Measurements from ENCODE around the gene AGXT2. TPM values are rescaled to one million over a fixed set of nuclear protein-coding genes. Genes with fewer than 3 reads are reported as not detected.

The AGXT2 gene
- total RNA-seq, 1 donor from 2014 or later = not detected

GRCh38 chr5:34959323-34959722, 88.4 kb downstream of the AGXT2 start:
- DNase-seq = no peak

- no peak for DNase-seq
Observed at GRCh38 chr5:34957857-34958690, 89.7 kb downstream of the AGXT2 start.

GRCh38 chr5:34957321-34957720, 90.4 kb downstream of the AGXT2 start:
- no peak for DNase-seq

Other genes starting within 250 kb of the AGXT2 start
- gene TTC23L, start 208.8 kb downstream of the AGXT2 start, total RNA-seq = 0.79 TPM
- gene RAD1, start 132.4 kb downstream of the AGXT2 start, total RNA-seq = 32.1 TPM
- 30.4 TPM for gene BRIX1, start 132.2 kb downstream of the AGXT2 start, total RNA-seq
- gene DNAJC21, start 118.4 kb downstream of the AGXT2 start, total RNA-seq = 31.1 TPM
- 3.6 TPM for gene PRLR, start 182.5 kb upstream of the AGXT2 start, total RNA-seq